KG1 (cell line): ENCODE results near the gene FOSB.
A peak's percentile ranks its signal among the peaks of the same experiment; 100 is the strongest.

Experiments
- DNase-seq: peaks from one replicate; lab custom pipeline; 2025; lab: John Stamatoyannopoulos, UW

FOSB gene

DNA sequence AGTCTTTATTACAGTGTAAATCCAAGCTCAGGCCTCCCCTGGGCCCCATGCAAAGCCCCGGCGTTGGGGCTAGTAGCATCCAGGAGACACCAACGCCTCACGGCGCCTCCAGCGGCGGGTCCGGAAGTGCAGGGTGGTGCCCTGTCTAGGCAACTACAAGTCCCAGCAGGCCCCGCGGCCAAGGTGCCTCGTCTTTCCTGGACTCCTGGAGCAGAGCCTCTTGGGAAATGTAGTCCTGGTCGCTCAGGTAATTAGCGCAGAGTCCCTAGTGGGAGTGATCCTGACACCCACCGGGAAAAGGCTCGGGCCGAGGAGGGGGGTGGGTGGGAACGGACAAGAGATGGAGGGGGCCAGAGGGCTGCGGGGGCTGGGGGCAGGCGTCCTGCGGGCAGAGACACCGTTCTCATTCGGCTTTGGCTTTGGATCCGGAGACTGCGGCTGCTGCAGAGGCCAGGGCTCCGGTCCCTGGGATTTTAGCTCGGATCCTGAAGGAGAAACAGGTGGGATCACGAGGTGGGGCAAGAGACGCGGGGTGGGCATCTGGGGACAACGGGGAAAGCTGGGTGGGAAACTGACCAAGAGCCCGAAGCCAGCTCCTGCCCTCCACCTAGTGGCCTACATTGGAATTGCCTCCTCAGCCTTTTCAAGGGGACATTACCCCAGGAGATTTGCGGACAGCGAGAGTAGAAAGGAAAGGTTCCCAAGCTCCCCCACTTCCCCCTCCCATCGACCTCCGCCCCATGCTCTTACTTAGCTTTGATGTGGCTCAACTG is 17.7 kb downstream of the FOSB start:
- peak; percentile 96 for DNase-seq

- no peak for DNase-seq
These were observed 20.9 kb downstream of the FOSB start for GRCh38 chr19:45488708-45489107.

DNA sequence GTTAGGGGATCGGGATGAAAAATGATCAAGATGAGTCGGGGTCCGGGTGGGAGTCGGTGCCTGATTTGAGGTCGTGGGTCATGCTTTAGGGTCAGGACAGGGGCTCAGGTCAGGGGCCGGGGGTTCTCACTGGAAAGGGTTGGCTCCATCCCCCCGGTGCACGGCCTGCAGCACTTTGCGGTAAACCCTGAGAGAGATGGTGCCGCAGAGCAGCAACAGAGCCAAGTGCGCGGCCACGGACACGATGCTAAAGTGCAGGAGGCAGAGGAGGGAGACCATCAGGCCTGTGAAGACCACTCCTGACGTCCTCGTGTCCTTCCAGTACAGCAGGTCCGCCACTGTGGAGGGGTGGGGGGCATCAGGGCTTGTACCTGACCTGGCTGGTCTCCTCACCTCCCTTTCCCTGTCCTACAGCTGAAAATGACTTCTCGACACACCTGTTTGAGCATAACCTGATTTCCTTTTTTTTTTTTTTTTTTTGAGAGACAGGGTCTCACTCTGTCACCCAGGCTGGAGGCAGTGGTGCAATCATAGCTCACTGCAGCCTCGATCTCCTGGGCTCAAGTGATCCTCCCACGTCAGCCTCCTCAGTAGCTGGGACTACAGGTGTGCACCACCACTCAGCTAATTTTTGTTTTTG is 21.5 kb downstream of the FOSB start:
- no peak for DNase-seq

GRCh38 chr19:45492137-45492626 is 24.4 kb downstream of the FOSB start:
- DNase-seq: no peak

- no peak for DNase-seq
These were observed 25.1 kb downstream of the FOSB start for GRCh38 chr19:45492627-45493470.

DNA sequence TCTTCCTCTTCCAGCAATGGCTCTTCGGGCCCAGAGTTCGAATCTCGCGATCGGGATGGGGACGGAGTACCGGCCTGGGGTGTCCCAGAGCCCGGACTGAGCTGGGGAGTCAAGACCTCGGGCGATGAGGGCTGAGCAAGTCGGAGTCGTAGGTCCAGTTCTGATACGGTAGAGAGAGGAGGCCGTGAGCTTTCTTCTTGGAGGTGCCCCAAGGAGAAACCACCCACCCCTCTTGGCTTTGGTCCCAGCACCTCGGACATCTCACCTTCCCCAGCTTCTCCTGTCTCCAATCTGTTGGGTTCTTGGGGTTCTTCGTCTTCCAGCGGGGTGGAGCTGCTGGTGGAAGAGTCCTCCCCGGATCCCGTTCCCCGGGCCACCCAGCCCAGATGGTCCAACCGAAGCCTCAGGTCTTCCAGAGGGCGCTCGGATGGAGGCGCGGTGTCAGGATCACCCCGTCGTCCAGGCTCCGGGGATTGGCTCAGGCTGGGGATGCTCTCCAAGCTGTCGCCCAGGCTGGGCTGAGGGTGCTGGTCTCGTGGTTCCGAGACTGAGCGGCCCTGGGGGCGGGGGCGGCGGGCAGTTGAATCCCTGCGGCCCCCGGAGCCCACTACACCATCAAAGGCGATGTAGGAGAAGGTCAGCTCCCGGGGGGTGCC is 26.6 kb downstream of the FOSB start:
- no peak for DNase-seq

DNA sequence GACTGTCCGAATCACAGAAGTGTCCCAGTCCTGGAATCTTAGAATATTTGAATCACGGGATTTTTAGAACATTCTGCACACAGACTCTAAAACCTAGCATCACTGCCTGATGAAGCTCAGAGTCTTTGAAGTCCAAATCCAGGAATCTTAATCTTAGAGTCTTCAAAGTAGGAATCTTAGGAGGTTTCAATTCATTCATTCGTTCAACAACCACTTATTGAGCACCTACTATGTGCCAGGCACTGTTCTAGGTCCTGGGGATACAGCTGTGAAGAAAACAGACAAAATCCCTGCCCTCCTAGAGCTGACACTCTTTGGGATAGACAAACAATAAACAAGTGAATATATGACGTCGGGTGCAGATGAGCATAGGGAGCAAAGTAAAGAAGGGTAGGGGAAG is 27.4 kb downstream of the FOSB start:
- no peak for DNase-seq

GRCh38 chr19:45496349-45496953 is 28.7 kb downstream of the FOSB start:
- no peak for DNase-seq

GRCh38 chr19:45497791-45498190 is 30.0 kb downstream of the FOSB start:
- DNase-seq: no peak

GRCh38 chr19:45498411-45499195 is 30.8 kb downstream of the FOSB start, which contains the start of gene PPM1N:
Gene PPM1N (plus strand): TSS chr19:45498443. CDS start chr19:45498473, 30 bp downstream.
- DNase-seq: peak; percentile 51

- DNase-seq: no peak
These were observed 31.7 kb downstream of the FOSB start for GRCh38 chr19:45499196-45500180.

DNA sequence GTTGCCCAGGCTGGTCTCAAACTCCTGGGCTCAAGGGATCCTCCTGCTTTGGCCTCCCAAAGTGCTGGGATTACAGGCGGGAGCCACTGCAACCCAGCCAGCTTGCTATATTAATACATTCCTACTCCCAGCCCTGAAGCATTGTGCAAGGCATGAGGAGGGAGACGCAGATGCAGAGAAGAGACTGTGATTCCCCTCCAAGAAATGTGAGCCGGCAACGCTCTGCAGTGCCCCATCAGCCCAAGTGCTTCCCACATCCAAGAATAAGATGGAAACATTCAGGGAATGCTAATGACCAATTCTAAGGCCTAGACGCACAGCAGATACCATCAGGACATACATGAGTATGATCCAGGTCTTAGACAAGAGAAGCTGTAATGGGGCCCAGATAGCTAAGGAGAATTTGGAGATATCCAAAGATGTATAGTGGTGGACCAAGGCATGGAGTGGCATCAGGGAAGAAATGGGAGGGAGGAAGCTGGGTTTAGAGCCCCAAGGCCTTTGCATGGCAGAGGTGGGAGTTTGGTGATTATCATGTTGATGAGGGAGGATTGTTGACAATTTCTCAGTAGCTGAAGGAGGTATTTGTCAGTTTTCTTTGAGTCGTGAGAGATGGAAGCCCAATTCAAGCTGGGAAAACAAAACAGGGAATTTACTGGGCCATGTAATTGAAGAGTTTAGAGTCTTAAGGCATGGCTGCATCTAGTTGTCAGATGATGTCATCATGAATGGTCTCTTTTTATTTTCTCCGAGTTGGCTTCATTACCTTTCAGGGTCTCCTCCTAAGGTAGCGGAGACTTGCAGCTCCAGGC is 33.3 kb downstream of the FOSB start:
- DNase-seq: no peak

GRCh38 chr19:45501730-45502014 is 33.9 kb downstream of the FOSB start:
- no peak for DNase-seq

DNA sequence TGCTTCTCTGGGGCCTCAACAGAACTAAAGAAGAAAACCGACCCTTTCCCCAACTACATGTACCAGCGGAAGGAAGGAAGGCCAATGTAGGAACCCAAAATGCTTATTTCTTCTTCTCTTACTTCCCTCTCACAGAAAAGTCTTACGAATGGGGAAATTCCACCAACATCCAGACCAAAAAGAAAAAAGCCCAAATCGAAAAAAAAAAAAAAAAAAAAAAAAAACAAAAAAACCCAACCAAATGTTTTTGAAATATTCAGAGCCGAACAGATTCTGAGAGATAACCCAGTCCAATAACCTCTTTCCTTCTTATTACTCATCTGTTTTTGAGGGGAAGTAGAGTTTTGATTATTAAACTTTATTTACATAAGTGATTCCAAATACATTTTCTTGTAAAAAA is 34.3 kb downstream of the FOSB start:
- no peak for DNase-seq

- DNase-seq: no peak
These were observed 36.1 kb downstream of the FOSB start for GRCh38 chr19:45503909-45504308.

DNA sequence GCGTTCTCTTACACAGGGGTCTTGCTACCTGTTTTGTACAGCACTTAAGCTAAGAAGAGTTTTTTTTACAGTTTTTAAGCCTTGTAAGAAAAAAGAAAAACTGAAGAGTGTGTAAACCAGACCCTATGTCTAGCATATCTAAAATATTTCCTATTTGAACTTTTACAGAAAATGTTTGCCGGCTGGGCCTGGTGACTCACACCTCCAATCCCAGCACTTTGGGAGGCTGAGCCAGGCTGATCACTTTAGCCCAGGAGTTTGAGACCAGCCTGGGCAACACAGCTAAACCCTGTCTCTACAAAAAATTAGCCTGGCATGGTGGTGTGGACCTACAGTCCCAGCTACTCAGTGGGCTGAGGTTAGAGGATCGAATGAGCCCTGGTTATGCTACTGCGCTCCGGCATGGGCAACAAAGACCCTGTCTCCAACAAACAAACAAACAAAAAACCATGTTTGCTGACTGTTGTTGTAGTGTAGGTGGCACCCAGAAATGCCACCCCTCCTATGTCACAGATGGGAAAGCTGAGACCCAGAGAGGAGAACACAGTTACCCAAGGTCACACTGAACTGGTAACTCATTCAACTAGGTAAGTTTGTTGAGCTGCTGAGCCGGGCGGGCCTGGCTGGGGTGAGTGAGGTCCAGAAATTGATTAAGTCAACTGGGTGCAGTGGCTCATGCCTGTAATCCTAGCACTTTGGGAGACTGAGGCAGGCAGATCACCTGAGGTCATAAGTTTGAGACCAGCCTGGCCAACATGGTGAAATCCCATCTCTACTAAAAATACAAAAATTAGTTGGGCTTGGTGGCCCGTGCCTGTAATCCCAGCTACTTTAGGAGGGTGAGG is 37.6 kb downstream of the FOSB start:
- no peak for DNase-seq

DNA sequence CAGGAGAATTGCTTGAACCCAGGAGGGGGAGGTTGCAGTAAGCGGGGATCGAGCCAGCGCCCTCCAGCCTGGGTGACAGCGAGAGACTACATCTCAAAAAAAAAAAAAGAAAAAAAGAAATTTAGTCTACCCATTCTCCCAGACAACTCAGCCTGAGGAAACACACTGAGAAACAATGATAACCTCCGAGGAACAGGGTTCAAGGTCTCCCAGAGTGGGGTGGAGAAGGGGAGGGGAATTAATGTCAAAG is 38.1 kb downstream of the FOSB start:
- no peak for DNase-seq

GRCh38 chr19:45506246-45506988 is 38.6 kb downstream of the FOSB start:
- peak; percentile 95 for DNase-seq
